Caco-2 (cell line): ENCODE measurements around the gene FHOD3. TPM values are rescaled to one million over a fixed set of nuclear protein-coding genes. Genes with fewer than 3 reads are reported as not detected.

Experiments
- BruUV-seq: library from RNA; stranded (reverse); fragments of 400-500 nt; replicated peaks from 2 replicates; lab custom pipeline; 2021; lab: Mats Ljungman, UMichigan
- CTCF ChIA-PET: fragments of 300-600 bp; sonication (Branson Sonifier 250); formaldehyde crosslinking; loops from one replicate; lab custom pipeline; 2022; ENCODE audit warnings: antibody characterized with exemption; lab: Charles Lee
- POLR2A ChIA-PET: fragments of 300-600 bp; sonication (Branson Sonifier 250); formaldehyde crosslinking; loops from one replicate; lab custom pipeline; 2022; ENCODE audit warnings: antibody characterized with exemption; lab: Charles Lee
- DNase-seq, 2 experiments: peaks; one replicate each; pipeline versions ENCODE4 v3.0.0 to v3.0.0-alpha.2; 2020 to 2022
- H3K27me3 ChIP-seq: replicated peaks from 2 replicates; pipeline ENCODE4 v1.6.0; 2011; ENCODE audit warnings: low read length; ENCODE audit not compliant: control insufficient read depth, insufficient read depth
- H3K36me3 ChIP-seq: 2 replicates; pipeline ENCODE4 v1.5.1; 2011; ENCODE audit warnings: low read length; ENCODE audit not compliant: control insufficient read depth, insufficient read depth
- H3K4me1 ChIP-seq: fragments of 250-450 bp; sonication (Bioruptor Pico); 2 replicates; pipeline ENCODE4 v1.5.1; 2020; ENCODE audit warnings: mild to moderate bottlenecking
- H3K4me3 ChIP-seq: 2 replicates; pipeline ENCODE4 v1.5.1; 2011; ENCODE audit warnings: low read depth, mild to moderate bottlenecking, control low read depth, low read length
- H3K9me3 ChIP-seq: fragments of 250-450 bp; sonication (Bioruptor Pico); 2 replicates; pipeline ENCODE4 v1.5.1; 2020; ENCODE audit warnings: mild to moderate bottlenecking, moderate library complexity
- H3K27ac Mint-ChIP-seq: one replicate; pipeline ENCODE4 v1.8.0; 2022; ENCODE audit warnings: mixed read lengths; ENCODE audit not compliant: unreplicated experiment
- H3K27me3 Mint-ChIP-seq: one replicate; pipeline ENCODE4 v1.8.0; 2022; ENCODE audit warnings: mixed read lengths; ENCODE audit not compliant: insufficient read depth, unreplicated experiment
- H3K36me3 Mint-ChIP-seq: one replicate; pipeline ENCODE4 v1.8.0; 2022; ENCODE audit warnings: mild to moderate bottlenecking, mixed read lengths; ENCODE audit not compliant: insufficient read depth, unreplicated experiment
- H3K4me1 Mint-ChIP-seq: one replicate; pipeline ENCODE4 v1.8.0; 2022; ENCODE audit warnings: low read depth, mixed read lengths; ENCODE audit not compliant: unreplicated experiment
- H3K4me3 Mint-ChIP-seq: one replicate; pipeline ENCODE4 v1.8.0; 2022; ENCODE audit warnings: mild to moderate bottlenecking, moderate library complexity, mixed read lengths; ENCODE audit not compliant: unreplicated experiment
- H3K9me3 Mint-ChIP-seq: one replicate; pipeline ENCODE4 v1.8.0; 2022; ENCODE audit warnings: mixed read lengths; ENCODE audit not compliant: unreplicated experiment
- CTCF ChIP-seq, 2 experiments: fragments of 200-600 bp in 1 of 2; IDR thresholded peaks; 1 replicate in 1 of 2; 2 replicates in 1 of 2; pipeline versions ENCODE4 v1.5.1 to v1.8.0; 2011 to 2022; ENCODE audit warnings: antibody characterized with exemption in 1 of 2, control low read depth in 1 of 2, inconsistent platforms in 1 of 2, low read depth in 1 of 2, low read length in 1 of 2, mild to moderate bottlenecking in 1 of 2, moderate library complexity in 1 of 2; ENCODE audit not compliant: insufficient read depth in 1 of 2, severe bottlenecking in 1 of 2, unreplicated experiment in 1 of 2
- intact Hi-C: fragments of 100-400 bp; cut with micrococcal nuclease; formaldehyde crosslinking; loops from one replicate; pipeline ENCODE4 v1.10.0; 2022; ENCODE audit not compliant: unreplicated experiment
- total RNA-seq: library from RNA; stranded (reverse); gene quantifications from 2 replicates; pipeline ENCODE4 v1.2.3, GENCODE V29; 2022

FHOD3 gene
- total RNA-seq, 1 experiment from 2014 or later = not detected

DNA sequence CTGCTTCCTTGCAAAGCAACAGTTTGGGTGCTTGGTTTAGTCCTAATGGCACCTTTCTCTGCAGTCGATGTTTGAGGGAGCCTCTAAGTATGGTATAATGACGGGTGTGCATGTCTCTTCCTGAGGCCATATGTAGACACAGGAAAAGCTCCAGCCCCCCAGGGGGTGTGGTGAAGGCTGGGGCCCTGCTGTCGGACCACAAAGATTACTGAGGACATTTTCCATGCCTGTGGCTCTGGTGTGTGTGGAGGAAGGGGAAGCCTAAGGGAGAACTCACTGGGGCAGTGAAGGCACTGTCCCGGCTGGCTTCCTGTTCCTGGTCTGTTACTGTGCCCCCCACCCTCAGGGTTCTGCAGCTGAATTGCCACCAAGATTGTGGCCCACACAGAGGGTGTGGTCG lies 187.1 kb downstream of the FHOD3 start:
- TF ChIP-seq CTCF (IDR thresholded peaks at IDR 0.05; ENCODE audit: insufficient read depth in 1 of 2, low read depth in 1 of 2, low read length in 1 of 2, severe bottlenecking in 1 of 2, unreplicated experiment in 1 of 2) = no peak
- Histone ChIP-seq H3K4me3 (no peak overlapping the region), H3K27me3 (no peaks in the 10 kb centered on the region), H3K4me1 (no peaks in the 10 kb centered on the region), H3K9me3 (no peaks in the 10 kb centered on the region), H3K36me3 (no peaks in the 10 kb centered on the region)
- no peaks in the 10 kb centered on the region for H3K4me1 Mint-ChIP-seq
- intact Hi-C loops = no loop called here
- no TSS peak for BruUV-seq
- no peaks in the 10 kb centered on the region for H3K9me3 Mint-ChIP-seq
- ChIA-PET POLR2A (no interaction called here), CTCF (no interaction called here)
- peaks cover 2% of the 10 kb centered on the region for H3K27me3 Mint-ChIP-seq
- no peaks in the 10 kb centered on the region for H3K36me3 Mint-ChIP-seq
- no peak overlapping the region for H3K27ac Mint-ChIP-seq
- no peak overlapping the region for H3K4me3 Mint-ChIP-seq
- no peak for DNase-seq

DNA sequence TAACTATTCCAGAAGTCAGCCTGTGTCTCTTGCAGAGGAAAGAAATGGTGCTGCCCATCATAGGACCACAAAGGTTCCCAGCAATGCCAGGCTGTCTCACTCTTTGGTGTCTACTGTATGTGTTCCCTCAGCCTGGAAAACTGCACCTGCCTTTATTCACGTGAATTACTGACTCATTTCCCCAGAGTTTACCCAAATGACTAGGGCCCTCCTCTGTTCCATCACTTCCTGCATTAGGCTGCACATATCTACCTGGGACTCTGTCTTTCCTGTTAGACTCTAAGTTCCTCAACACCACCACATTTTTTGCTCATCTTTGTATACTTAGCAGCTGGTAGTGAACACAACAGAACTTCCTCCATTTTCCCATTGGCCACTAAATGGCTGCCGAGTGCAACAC lies 188.3 kb downstream of the FHOD3 start:
- H3K4me3 Mint-ChIP-seq = no peak overlapping the region
- ChIA-PET POLR2A (no interaction called here), CTCF (no interaction called here)
- BruUV-seq = no TSS peak
- peaks cover 2% of the 10 kb centered on the region for H3K27me3 Mint-ChIP-seq
- Histone ChIP-seq H3K9me3 (no peaks in the 10 kb centered on the region), H3K4me3 (no peak overlapping the region), H3K36me3 (no peaks in the 10 kb centered on the region), H3K4me1 (no peaks in the 10 kb centered on the region), H3K27me3 (no peaks in the 10 kb centered on the region)
- no peaks in the 10 kb centered on the region for H3K4me1 Mint-ChIP-seq
- no peak for DNase-seq
- H3K27ac Mint-ChIP-seq = no peak overlapping the region
- no peaks in the 10 kb centered on the region for H3K36me3 Mint-ChIP-seq
- intact Hi-C loops = no loop called here
- no peaks in the 10 kb centered on the region for H3K9me3 Mint-ChIP-seq
- no peak for TF ChIP-seq CTCF (IDR thresholded peaks at IDR 0.05; ENCODE audit: insufficient read depth in 1 of 2, low read depth in 1 of 2, low read length in 1 of 2, severe bottlenecking in 1 of 2, unreplicated experiment in 1 of 2)

GRCh38 chr18:36488131-36488530 lies 190.6 kb downstream of the FHOD3 start:
- H3K27me3 Mint-ChIP-seq = peaks cover 6% of the 10 kb centered on the region
- POLR2A ChIA-PET = no interaction called here
- Histone ChIP-seq H3K9me3 (no peaks in the 10 kb centered on the region), H3K4me3 (no peak overlapping the region), H3K4me1 (no peaks in the 10 kb centered on the region), H3K27me3 (no peaks in the 10 kb centered on the region), H3K36me3 (no peaks in the 10 kb centered on the region)
- H3K36me3 Mint-ChIP-seq = no peaks in the 10 kb centered on the region
- CTCF ChIA-PET = no interaction called here
- no peak overlapping the region for H3K27ac Mint-ChIP-seq
- no TSS peak for BruUV-seq
- no peak overlapping the region for H3K4me3 Mint-ChIP-seq
- H3K9me3 Mint-ChIP-seq = no peaks in the 10 kb centered on the region
- DNase-seq = no peak
- H3K4me1 Mint-ChIP-seq = no peaks in the 10 kb centered on the region
- no peak for TF ChIP-seq CTCF (IDR thresholded peaks at IDR 0.05; ENCODE audit: insufficient read depth in 1 of 2, low read depth in 1 of 2, low read length in 1 of 2, severe bottlenecking in 1 of 2, unreplicated experiment in 1 of 2)
- intact Hi-C loops = no loop called here
